Glomerular visceral epithelial cell (primary cell): ENCODE results near the gene ZEB1.

Source experiments
- DNase-seq: peaks from one replicate; pipeline ENCODE4 v3.0.0-alpha.2; 2016; ENCODE audit errors: extremely low spot score

Gene ZEB1

GRCh38 chr10:31318854-31319601 is at the start of gene ZEB1:
ZEB1 (plus strand) TSS chr10:31319216; CDS start chr10:31319235, 19 bp downstream.
- peak; percentile 94 for DNase-seq

GRCh38 chr10:31270954-31271353 is 48.1 kb upstream of the ZEB1 start:
- DNase-seq = no peak

GRCh38 chr10:31272841-31273240 is 46.2 kb upstream of the ZEB1 start:
- DNase-seq = no peak

GRCh38 chr10:31273789-31274188 is 45.2 kb upstream of the ZEB1 start:
- no peak for DNase-seq

GRCh38 chr10:31274310-31274709 is 44.7 kb upstream of the ZEB1 start:
- DNase-seq = no peak

GRCh38 chr10:31278279-31278941 is 40.6 kb upstream of the ZEB1 start:
- no peak for DNase-seq

GRCh38 chr10:31280972-31281371 is 38.0 kb upstream of the ZEB1 start:
- no peak for DNase-seq

- DNase-seq = no peak
These were observed 31.0 kb upstream of the ZEB1 start for GRCh38 chr10:31288001-31288400.

- DNase-seq = no peak
These were observed 30.1 kb upstream of the ZEB1 start for GRCh38 chr10:31288962-31289361.

GRCh38 chr10:31290386-31290785 is 28.6 kb upstream of the ZEB1 start:
- DNase-seq = no peak

- no peak for DNase-seq
These were observed 27.9 kb upstream of the ZEB1 start for GRCh38 chr10:31291123-31291522.

GRCh38 chr10:31294558-31294957 is 24.5 kb upstream of the ZEB1 start:
- no peak for DNase-seq

- DNase-seq = no peak
These were observed 22.3 kb upstream of the ZEB1 start for GRCh38 chr10:31296754-31297153.

GRCh38 chr10:31299119-31299518 is 19.9 kb upstream of the ZEB1 start:
- no peak for DNase-seq

- no peak for DNase-seq
These were observed 15.8 kb upstream of the ZEB1 start for GRCh38 chr10:31303212-31303611.

- peak; percentile 64 for DNase-seq
These were observed 14.6 kb upstream of the ZEB1 start for GRCh38 chr10:31304291-31304970.

GRCh38 chr10:31313396-31313795 is 5.6 kb upstream of the ZEB1 start:
- DNase-seq = no peak

- DNase-seq = no peak
These were observed 4.5 kb upstream of the ZEB1 start for GRCh38 chr10:31314256-31315150.

- DNase-seq = peak; percentile 37
These were observed 3.6 kb upstream of the ZEB1 start for GRCh38 chr10:31315453-31315852.

GRCh38 chr10:31317171-31317570 is 1.8 kb upstream of the ZEB1 start:
- no peak for DNase-seq

GRCh38 chr10:31317652-31318381 is 1.2 kb upstream of the ZEB1 start:
- no peak for DNase-seq
